HG03159 (cell line): ENCODE measurements around the gene HID1.

Experiments used
- ATAC-seq: cut with Tn5 transposase; IDR thresholded peaks from one replicate; pipeline ENCODE4 v1.9.1; 2021; ENCODE audit warnings: mild to moderate bottlenecking, moderate library complexity; ENCODE audit not compliant: unreplicated experiment

Gene HID1

GRCh38 chr17:74903034-74903433 lies 69.5 kb downstream of the HID1 start:
- ATAC-seq: no peak

- no peak for ATAC-seq
These were observed 71.0 kb downstream of the HID1 start for GRCh38 chr17:74901353-74902135.
